ENCODE data around the gene VPS54. TPM values are rescaled to one million over a fixed set of nuclear protein-coding genes. Genes with fewer than 3 reads are reported as not detected.

VPS54 gene
- total RNA-seq, 1 donor from 2014 or later: 18.7 TPM

- DNase-seq: no peak
- Mint-ChIP-seq H3K27ac (ENCODE audit: unreplicated experiment) (no peak overlapping the region), H3K4me3 (ENCODE audit: unreplicated experiment) (no peak overlapping the region), H3K36me3 (ENCODE audit: unreplicated experiment) (peaks cover 11% of the 10 kb centered on the region), H3K4me1 (ENCODE audit: low read depth, unreplicated experiment) (peaks cover 2% of the 10 kb centered on the region), H3K27me3 (ENCODE audit: unreplicated experiment) (no peaks in the 10 kb centered on the region), H3K9me3 (ENCODE audit: unreplicated experiment) (no peaks in the 10 kb centered on the region)
- TF ChIP-seq CTCF (IDR thresholded peaks at IDR 0.05; ENCODE audit: partially characterized antibody, unreplicated experiment): no peak
Measured at GRCh38 chr2:63872571-63873328, 146.5 kb downstream of the VPS54 start.

GRCh38 chr2:63871864-63872263, 147.4 kb downstream of the VPS54 start:
- Mint-ChIP-seq H3K36me3 (ENCODE audit: unreplicated experiment) (peaks cover 11% of the 10 kb centered on the region), H3K27me3 (ENCODE audit: unreplicated experiment) (no peaks in the 10 kb centered on the region), H3K27ac (ENCODE audit: unreplicated experiment) (no peak overlapping the region), H3K9me3 (ENCODE audit: unreplicated experiment) (no peaks in the 10 kb centered on the region), H3K4me3 (ENCODE audit: unreplicated experiment) (no peak overlapping the region), H3K4me1 (ENCODE audit: low read depth, unreplicated experiment) (peaks cover 2% of the 10 kb centered on the region)
- TF ChIP-seq CTCF (IDR thresholded peaks at IDR 0.05; ENCODE audit: partially characterized antibody, unreplicated experiment): no peak
- no peak for DNase-seq

- peaks cover 2% of the 10 kb centered on the region for H3K4me1 Mint-ChIP-seq (ENCODE audit: low read depth, unreplicated experiment)
- H3K9me3 Mint-ChIP-seq (ENCODE audit: unreplicated experiment): no peaks in the 10 kb centered on the region
- H3K36me3 Mint-ChIP-seq (ENCODE audit: unreplicated experiment): peaks cover 11% of the 10 kb centered on the region
- H3K4me3 Mint-ChIP-seq (ENCODE audit: unreplicated experiment): no peak overlapping the region
- H3K27me3 Mint-ChIP-seq (ENCODE audit: unreplicated experiment): no peaks in the 10 kb centered on the region
- no peak overlapping the region for H3K27ac Mint-ChIP-seq (ENCODE audit: unreplicated experiment)
- no peak for TF ChIP-seq CTCF (IDR thresholded peaks at IDR 0.05; ENCODE audit: partially characterized antibody, unreplicated experiment)
- DNase-seq: no peak
Measured at GRCh38 chr2:63870679-63871078, 148.5 kb downstream of the VPS54 start.

GRCh38 chr2:63866009-63866709, 153.1 kb downstream of the VPS54 start:
- Mint-ChIP-seq H3K4me1 (ENCODE audit: low read depth, unreplicated experiment) (peaks cover 2% of the 10 kb centered on the region), H3K36me3 (ENCODE audit: unreplicated experiment) (no peaks in the 10 kb centered on the region)

More at GRCh38 chr2:63866009-63866709, 153.1 kb downstream of the VPS54 start:
- DNase-seq: no peak
- TF ChIP-seq CTCF (IDR thresholded peaks at IDR 0.05; ENCODE audit: partially characterized antibody, unreplicated experiment): no peak
- Mint-ChIP-seq H3K27ac (ENCODE audit: unreplicated experiment) (no peak overlapping the region), H3K4me3 (ENCODE audit: unreplicated experiment) (no peak overlapping the region), H3K27me3 (ENCODE audit: unreplicated experiment) (no peaks in the 10 kb centered on the region), H3K9me3 (ENCODE audit: unreplicated experiment) (no peaks in the 10 kb centered on the region)
